Measurements from ENCODE around the gene SLC43A2.

SLC43A2 gene

GRCh38 chr17:1562176-1562643 is 66.4 kb downstream of the SLC43A2 start:
- no peak for DNase-seq (ENCODE audit: low read depth)

GRCh38 chr17:1561420-1562175 is 67.0 kb downstream of the SLC43A2 start:
- no peak for DNase-seq (ENCODE audit: low read depth)

- no peak for DNase-seq (ENCODE audit: low read depth)
Observed at GRCh38 chr17:1560858-1561355, 67.7 kb downstream of the SLC43A2 start.

- DNase-seq (ENCODE audit: low read depth): no peak
Observed at GRCh38 chr17:1560101-1560857, 68.4 kb downstream of the SLC43A2 start.

- DNase-seq (ENCODE audit: low read depth): no peak
Observed at GRCh38 chr17:1559047-1560043, 69.3 kb downstream of the SLC43A2 start.

GRCh38 chr17:1558401-1558800 is 70.2 kb downstream of the SLC43A2 start:
- DNase-seq (ENCODE audit: low read depth): no peak

GRCh38 chr17:1557355-1558095 is 71.1 kb downstream of the SLC43A2 start:
- DNase-seq (ENCODE audit: low read depth): no peak

GRCh38 chr17:1555651-1556471 is 72.8 kb downstream of the SLC43A2 start:
- no peak for DNase-seq (ENCODE audit: low read depth)

GRCh38 chr17:1554751-1555540 is 73.7 kb downstream of the SLC43A2 start:
- no peak for DNase-seq (ENCODE audit: low read depth)

- no peak for DNase-seq (ENCODE audit: low read depth)
Observed at GRCh38 chr17:1553354-1554266, 75.0 kb downstream of the SLC43A2 start.

GRCh38 chr17:1552932-1553331 is 75.7 kb downstream of the SLC43A2 start:
- DNase-seq (ENCODE audit: low read depth): no peak

- DNase-seq (ENCODE audit: low read depth): no peak
Observed at GRCh38 chr17:1551741-1552140, 76.9 kb downstream of the SLC43A2 start.

- DNase-seq (ENCODE audit: low read depth): no peak
Observed at GRCh38 chr17:1548032-1548431, 80.6 kb downstream of the SLC43A2 start.

GRCh38 chr17:1546292-1546922 is 82.2 kb downstream of the SLC43A2 start:
- no peak for DNase-seq (ENCODE audit: low read depth)

GRCh38 chr17:1545618-1546017 is 83.0 kb downstream of the SLC43A2 start:
- DNase-seq (ENCODE audit: low read depth): no peak

GRCh38 chr17:1542316-1542715 is 86.3 kb downstream of the SLC43A2 start:
- DNase-seq (ENCODE audit: low read depth): no peak

- no peak for DNase-seq (ENCODE audit: low read depth)
Observed at GRCh38 chr17:1541367-1541904, 87.2 kb downstream of the SLC43A2 start.

- no peak for DNase-seq (ENCODE audit: low read depth)
Observed at GRCh38 chr17:1539811-1540210, 88.8 kb downstream of the SLC43A2 start.
